ENCODE measurements around the gene VWA8. TPM values are rescaled to one million over a fixed set of nuclear protein-coding genes. Genes with fewer than 3 reads are reported as not detected.
"Not testable (repeated sequence)": the region's sequence is repeated elsewhere in the genome, so short reads cannot be mapped to it uniquely, and the experiment has no call there.

Gene VWA8
- total RNA-seq, 2 experiments from 2014 or later: 22.6 to 23.1 TPM

- H3K4me3 Mint-ChIP-seq: no peak overlapping the region
- no peak for DNase-seq
- H3K4me1 Mint-ChIP-seq: peaks cover 11% of the 10 kb centered on the region
- H3K27me3 Mint-ChIP-seq: no peaks in the 10 kb centered on the region
- no peak overlapping the region for H3K27ac Mint-ChIP-seq
- no peaks in the 10 kb centered on the region for H3K9me3 Mint-ChIP-seq
- peaks cover 20% of the 10 kb centered on the region for H3K36me3 Mint-ChIP-seq
Observed at GRCh38 chr13:41582027-41582463, 378.9 kb downstream of the VWA8 start.

GRCh38 chr13:41580345-41580744 lies 380.6 kb downstream of the VWA8 start:
- Mint-ChIP-seq H3K4me3 (no peak overlapping the region), H3K27me3 (no peaks in the 10 kb centered on the region), H3K4me1 (peaks cover 15% of the 10 kb centered on the region), H3K9me3 (no peaks in the 10 kb centered on the region), H3K27ac (no peak overlapping the region), H3K36me3 (peaks cover 22% of the 10 kb centered on the region)
- DNase-seq: no peak

- Mint-ChIP-seq H3K27ac (no peak overlapping the region), H3K4me1 (peaks cover 15% of the 10 kb centered on the region), H3K9me3 (no peaks in the 10 kb centered on the region), H3K4me3 (no peak overlapping the region), H3K27me3 (no peaks in the 10 kb centered on the region), H3K36me3 (peaks cover 22% of the 10 kb centered on the region)
- no peak for DNase-seq
Observed at GRCh38 chr13:41579881-41580280, 381.0 kb downstream of the VWA8 start.

GRCh38 chr13:41579168-41579567 lies 381.7 kb downstream of the VWA8 start:
- Mint-ChIP-seq H3K4me3 (no peak overlapping the region), H3K27me3 (no peaks in the 10 kb centered on the region), H3K27ac (no peak overlapping the region), H3K9me3 (no peaks in the 10 kb centered on the region), H3K4me1 (peaks cover 15% of the 10 kb centered on the region), H3K36me3 (peaks cover 23% of the 10 kb centered on the region)
- DNase-seq: no peak

GRCh38 chr13:41578371-41578770 lies 382.5 kb downstream of the VWA8 start:
- no peak overlapping the region for H3K4me3 Mint-ChIP-seq
- H3K9me3 Mint-ChIP-seq: no peaks in the 10 kb centered on the region
- DNase-seq: no peak
- H3K27ac Mint-ChIP-seq: no peak overlapping the region
- H3K4me1 Mint-ChIP-seq: peaks cover 15% of the 10 kb centered on the region
- peaks cover 24% of the 10 kb centered on the region for H3K36me3 Mint-ChIP-seq
- H3K27me3 Mint-ChIP-seq: no peaks in the 10 kb centered on the region

- Mint-ChIP-seq H3K4me3 (no peak overlapping the region), H3K27me3 (no peaks in the 10 kb centered on the region), H3K27ac (no peak overlapping the region), H3K36me3 (peaks cover 22% of the 10 kb centered on the region), H3K4me1 (peaks cover 15% of the 10 kb centered on the region), H3K9me3 (no peaks in the 10 kb centered on the region)
- no peak for DNase-seq
Observed at GRCh38 chr13:41577436-41577835, 383.5 kb downstream of the VWA8 start.

GRCh38 chr13:41573640-41574039 lies 387.3 kb downstream of the VWA8 start:
- not testable (repeated sequence) for H3K4me3 Mint-ChIP-seq, H3K9me3 Mint-ChIP-seq, H3K27ac Mint-ChIP-seq, H3K27me3 Mint-ChIP-seq, DNase-seq
- Mint-ChIP-seq H3K4me1 (peaks cover 10% of the 10 kb centered on the region), H3K36me3 (peaks cover 23% of the 10 kb centered on the region)

GRCh38 chr13:41571817-41572340 lies 389.0 kb downstream of the VWA8 start:
- not testable (repeated sequence) for H3K27me3 Mint-ChIP-seq, H3K4me3 Mint-ChIP-seq, H3K9me3 Mint-ChIP-seq, H3K4me1 Mint-ChIP-seq, DNase-seq, H3K27ac Mint-ChIP-seq
- peaks cover 26% of the 10 kb centered on the region for H3K36me3 Mint-ChIP-seq

GRCh38 chr13:41568972-41569351 lies 391.9 kb downstream of the VWA8 start:
- peaks cover 2% of the 10 kb centered on the region for H3K4me1 Mint-ChIP-seq
- DNase-seq: no peak
- H3K27ac Mint-ChIP-seq: no peak overlapping the region
- H3K36me3 Mint-ChIP-seq: peaks cover 15% of the 10 kb centered on the region
- no peaks in the 10 kb centered on the region for H3K9me3 Mint-ChIP-seq
- no peaks in the 10 kb centered on the region for H3K27me3 Mint-ChIP-seq
- no peak overlapping the region for H3K4me3 Mint-ChIP-seq

GRCh38 chr13:41568143-41568971 lies 392.6 kb downstream of the VWA8 start:
- H3K4me3 Mint-ChIP-seq: no peak overlapping the region
- peaks cover 7% of the 10 kb centered on the region for H3K4me1 Mint-ChIP-seq
- no peak overlapping the region for H3K27ac Mint-ChIP-seq
- H3K36me3 Mint-ChIP-seq: peaks cover 15% of the 10 kb centered on the region
- no peaks in the 10 kb centered on the region for H3K27me3 Mint-ChIP-seq
- no peaks in the 10 kb centered on the region for H3K9me3 Mint-ChIP-seq
- DNase-seq: no peak

GRCh38 chr13:41567363-41567762 lies 393.5 kb downstream of the VWA8 start:
- Mint-ChIP-seq H3K27ac (no peak overlapping the region), H3K27me3 (no peaks in the 10 kb centered on the region), H3K9me3 (no peaks in the 10 kb centered on the region), H3K4me1 (peaks cover 17% of the 10 kb centered on the region), H3K4me3 (no peak overlapping the region), H3K36me3 (peaks cover 16% of the 10 kb centered on the region)
- DNase-seq: no peak

- no peaks in the 10 kb centered on the region for H3K27me3 Mint-ChIP-seq
- H3K36me3 Mint-ChIP-seq: peaks cover 13% of the 10 kb centered on the region
- no peak overlapping the region for H3K27ac Mint-ChIP-seq
Observed at GRCh38 chr13:41565846-41566245, 395.1 kb downstream of the VWA8 start.

GRCh38 chr13:41565216-41565615 lies 395.7 kb downstream of the VWA8 start:
- no peak overlapping the region for H3K4me3 Mint-ChIP-seq
- no peaks in the 10 kb centered on the region for H3K9me3 Mint-ChIP-seq

More at GRCh38 chr13:41565846-41566245, 395.1 kb downstream of the VWA8 start:
- H3K4me1 Mint-ChIP-seq: peaks cover 21% of the 10 kb centered on the region
- H3K9me3 Mint-ChIP-seq: no peaks in the 10 kb centered on the region
- no peak overlapping the region for H3K4me3 Mint-ChIP-seq
- no peak for DNase-seq

GRCh38 chr13:41563984-41564365 lies 396.9 kb downstream of the VWA8 start:
- H3K27me3 Mint-ChIP-seq: no peaks in the 10 kb centered on the region
- H3K4me3 Mint-ChIP-seq: no peak overlapping the region
- peaks cover 11% of the 10 kb centered on the region for H3K36me3 Mint-ChIP-seq
- no peaks in the 10 kb centered on the region for H3K9me3 Mint-ChIP-seq
- no peak for DNase-seq
- H3K27ac Mint-ChIP-seq: no peak overlapping the region
- H3K4me1 Mint-ChIP-seq: peaks cover 19% of the 10 kb centered on the region

More at GRCh38 chr13:41565216-41565615, 395.7 kb downstream of the VWA8 start:
- Mint-ChIP-seq H3K4me1 (peaks cover 21% of the 10 kb centered on the region), H3K27ac (no peak overlapping the region), H3K27me3 (no peaks in the 10 kb centered on the region), H3K36me3 (peaks cover 13% of the 10 kb centered on the region)
- DNase-seq: no peak

GRCh38 chr13:41563341-41563983 lies 397.4 kb downstream of the VWA8 start:
- H3K4me3 Mint-ChIP-seq: no peak overlapping the region
- H3K9me3 Mint-ChIP-seq: no peaks in the 10 kb centered on the region
- peaks cover 11% of the 10 kb centered on the region for H3K36me3 Mint-ChIP-seq
- DNase-seq: no peak
- H3K27me3 Mint-ChIP-seq: no peaks in the 10 kb centered on the region
- no peak overlapping the region for H3K27ac Mint-ChIP-seq
- H3K4me1 Mint-ChIP-seq: peaks cover 19% of the 10 kb centered on the region
